22Rv1 (cell line): ENCODE data around the gene GAS7.

Experiments used
- CTCF ChIP-seq: fragments of 450-650 bp; IDR thresholded peaks from 2 replicates; pipeline ENCODE4 v1.5.1; 2017; ENCODE audit warnings: mild to moderate bottlenecking
- ZFX ChIP-seq: fragments of 450-650 bp; IDR thresholded peaks from 2 replicates; pipeline ENCODE4 v1.6.1; 2017; ENCODE audit warnings: antibody characterized with exemption, borderline replicate concordance

GRCh38 chr17:10118788-10119130 lies 79.6 kb downstream of the GAS7 start:
- no peak for TF ChIP-seq CTCF
- no peak for TF ChIP-seq ZFX
